PC-9 (cell line): ENCODE results near the gene PIK3C2A.

ENCODE experiments used
- CTCF ChIP-seq: fragments of 200-600 bp; sonication (generic); conservative IDR thresholded peaks from 2 replicates; pipeline ENCODE4 v1.6.1; 2017; ENCODE audit warnings: mixed run types, antibody characterized with exemption, mild to moderate bottlenecking, moderate library complexity
- EZH2 ChIP-seq: fragments of 200-600 bp; sonication (generic); IDR thresholded peaks from 2 replicates; pipeline ENCODE4 v1.8.0; 2017; ENCODE audit warnings: antibody characterized with exemption, low read depth

GRCh38 chr11:17206463-17206862, 1.3 kb downstream of the PIK3C2A start:
- TF ChIP-seq EZH2 (no peak), CTCF (no peak)
